Kidney glomerular epithelial cell (primary cell): ENCODE results near the gene CAMK2B.

ENCODE experiments used
- DNase-seq: peaks from one replicate; lab custom pipeline; 2025; lab: John Stamatoyannopoulos, UW

CAMK2B gene

DNA sequence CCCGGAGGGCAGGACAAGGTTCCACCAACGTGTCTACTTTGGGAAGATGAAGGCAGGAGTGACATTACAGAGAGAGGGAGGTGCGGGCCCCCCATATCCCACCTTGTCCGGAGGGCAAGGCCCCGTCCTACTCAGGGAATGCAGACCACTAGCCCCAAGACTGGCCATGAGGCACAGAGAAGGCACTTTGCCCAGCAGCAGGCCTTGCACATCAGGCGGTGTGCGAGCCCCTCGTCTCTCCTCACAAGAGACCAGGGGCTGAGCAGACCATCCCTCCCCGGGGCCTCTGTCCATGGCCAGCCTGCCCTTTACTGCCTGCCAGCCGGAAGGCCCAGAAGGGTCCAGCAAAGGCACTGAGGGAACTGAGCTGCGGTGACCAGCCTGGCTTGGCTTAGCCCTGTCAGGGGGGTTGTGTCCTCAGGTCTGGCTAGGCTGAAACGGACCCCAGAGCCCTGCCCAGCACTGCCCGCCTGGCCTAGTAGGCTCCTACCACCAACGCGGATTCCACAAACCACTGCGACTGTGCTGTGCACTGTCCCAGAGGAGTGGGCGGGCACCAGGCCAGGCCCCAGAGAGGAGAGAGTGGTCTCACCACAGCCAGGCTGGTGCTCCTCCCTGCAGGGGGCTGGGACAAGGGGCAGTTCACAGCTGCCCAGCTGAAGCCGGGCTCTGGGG, 16.7 kb downstream of the CAMK2B start:
- no peak for DNase-seq

- DNase-seq: no peak
These were observed 17.3 kb downstream of the CAMK2B start for GRCh38 chr7:44307905-44308595.

DNA sequence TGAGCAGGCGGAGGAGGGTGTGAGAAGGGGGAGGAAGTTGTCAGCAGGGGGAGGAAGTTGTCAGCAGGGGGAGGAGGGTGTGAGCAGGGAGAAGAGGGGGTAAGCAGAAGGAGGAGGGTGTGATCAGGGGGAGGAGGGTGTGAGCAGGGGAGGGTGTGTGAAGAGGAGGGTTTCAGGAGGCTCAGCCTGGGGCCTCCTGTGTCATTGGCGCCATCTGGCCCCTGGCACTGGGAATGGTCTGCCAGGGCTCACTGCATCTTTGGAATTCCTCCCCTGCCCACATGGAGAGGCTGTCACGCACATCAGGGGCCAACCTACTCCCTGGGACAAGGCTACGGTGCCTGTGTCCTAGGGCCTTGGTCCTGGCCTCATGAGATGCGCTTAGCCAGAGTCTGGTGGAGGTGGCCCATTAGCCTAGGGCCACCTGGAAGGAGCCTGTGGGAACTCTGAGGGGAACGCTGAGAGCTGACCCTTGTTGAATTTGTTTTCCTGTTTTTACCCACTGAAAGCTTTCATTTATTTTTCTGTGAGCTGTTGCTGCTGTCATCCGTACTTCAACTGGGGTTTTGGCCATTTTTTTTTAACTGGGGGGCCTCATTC, 18.0 kb downstream of the CAMK2B start:
- peak; percentile 81 for DNase-seq

DNA sequence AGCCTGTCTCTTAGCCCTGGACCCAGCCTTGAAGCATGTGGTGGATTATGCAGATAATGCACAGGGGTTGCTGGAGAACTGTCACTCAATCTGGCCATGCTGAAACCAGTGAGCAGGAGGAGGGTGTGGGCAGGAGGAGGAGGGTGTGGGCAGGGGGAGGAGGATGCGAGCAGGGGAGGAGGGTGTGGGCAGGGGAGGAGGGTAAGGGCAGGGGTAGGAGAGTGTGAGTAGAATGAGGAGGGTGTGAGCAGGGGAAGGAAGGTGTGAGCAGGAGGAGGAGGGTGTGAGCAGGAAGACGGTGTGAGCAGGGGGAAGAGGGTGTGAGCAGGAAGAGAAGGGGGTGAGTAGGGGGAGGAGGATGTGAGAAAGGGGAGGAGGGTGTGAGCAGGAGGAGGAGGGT, 18.8 kb downstream of the CAMK2B start:
- no peak for DNase-seq

GRCh38 chr7:44305564-44306507, 19.6 kb downstream of the CAMK2B start:
- DNase-seq: peak; percentile 59

DNA sequence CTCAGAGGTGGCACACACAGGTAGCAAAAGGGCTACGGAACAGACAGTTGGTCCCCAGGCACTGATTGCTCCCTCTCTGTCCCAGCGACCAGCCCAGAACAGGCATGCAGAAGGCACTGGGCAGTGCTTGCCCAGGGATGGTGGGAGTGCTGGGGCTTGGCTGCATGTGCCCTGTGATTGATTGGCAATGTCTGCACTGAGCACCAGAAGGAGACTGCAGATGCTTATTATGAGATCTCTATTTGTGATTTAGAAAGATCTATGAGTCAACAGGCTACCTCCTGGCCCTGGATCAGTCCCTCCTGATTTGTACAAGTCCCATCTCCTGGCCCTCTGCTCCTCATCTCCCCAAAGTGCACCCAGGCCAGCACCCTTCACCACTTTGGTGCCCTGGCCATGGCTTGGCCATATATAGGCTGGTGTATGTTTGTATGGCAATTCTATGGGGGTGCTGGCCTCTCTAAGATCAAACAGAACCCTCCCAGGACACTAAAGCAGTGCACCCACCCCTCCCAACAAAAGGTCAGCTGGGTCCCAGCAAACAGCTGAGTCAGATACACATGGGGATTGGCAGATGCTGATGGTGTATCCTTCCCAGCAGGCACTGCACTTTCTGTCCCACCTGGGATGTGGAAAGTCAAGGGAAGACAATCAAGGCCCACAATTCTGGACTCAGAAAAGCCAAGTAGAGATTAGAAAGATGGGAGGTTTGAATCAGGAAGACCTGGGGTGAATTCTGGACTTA, 30.9 kb downstream of the CAMK2B start:
- DNase-seq: no peak

DNA sequence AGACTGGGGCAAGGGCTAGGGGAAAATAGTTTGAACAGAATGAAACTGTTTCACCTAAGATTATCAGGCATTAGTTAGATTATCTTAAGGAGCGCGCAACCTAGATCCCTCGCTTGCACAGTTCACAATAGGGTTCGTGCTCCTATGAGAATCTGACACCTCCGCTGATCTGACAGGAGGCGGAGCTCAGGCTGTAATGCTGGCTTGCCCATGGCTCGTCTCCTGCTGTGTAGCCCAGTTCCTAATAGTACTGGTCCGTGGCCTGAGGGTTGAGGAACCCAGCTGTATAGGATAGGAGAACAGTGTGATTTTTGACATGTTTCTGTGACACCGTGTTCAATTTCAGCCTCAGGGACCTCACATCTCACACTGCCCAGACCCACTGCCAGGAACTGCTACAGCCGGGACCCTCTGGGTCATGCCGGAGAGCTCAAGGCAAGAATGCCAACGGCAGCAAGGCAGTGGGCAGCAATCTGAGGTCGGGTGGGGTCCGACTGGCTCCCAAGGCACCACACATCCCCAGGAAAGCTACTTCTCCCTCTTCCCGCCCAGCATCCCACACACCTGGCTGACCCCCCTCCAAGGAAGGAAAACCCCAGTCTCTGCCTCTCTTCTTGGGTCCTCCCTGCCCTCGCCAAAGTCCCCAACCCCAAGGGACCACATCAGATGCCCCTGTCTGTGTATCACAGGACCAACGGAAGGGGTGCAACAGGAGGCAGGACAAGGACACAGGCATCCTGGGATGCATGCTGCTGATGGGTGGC, 31.7 kb downstream of the CAMK2B start:
- DNase-seq: no peak

DNA sequence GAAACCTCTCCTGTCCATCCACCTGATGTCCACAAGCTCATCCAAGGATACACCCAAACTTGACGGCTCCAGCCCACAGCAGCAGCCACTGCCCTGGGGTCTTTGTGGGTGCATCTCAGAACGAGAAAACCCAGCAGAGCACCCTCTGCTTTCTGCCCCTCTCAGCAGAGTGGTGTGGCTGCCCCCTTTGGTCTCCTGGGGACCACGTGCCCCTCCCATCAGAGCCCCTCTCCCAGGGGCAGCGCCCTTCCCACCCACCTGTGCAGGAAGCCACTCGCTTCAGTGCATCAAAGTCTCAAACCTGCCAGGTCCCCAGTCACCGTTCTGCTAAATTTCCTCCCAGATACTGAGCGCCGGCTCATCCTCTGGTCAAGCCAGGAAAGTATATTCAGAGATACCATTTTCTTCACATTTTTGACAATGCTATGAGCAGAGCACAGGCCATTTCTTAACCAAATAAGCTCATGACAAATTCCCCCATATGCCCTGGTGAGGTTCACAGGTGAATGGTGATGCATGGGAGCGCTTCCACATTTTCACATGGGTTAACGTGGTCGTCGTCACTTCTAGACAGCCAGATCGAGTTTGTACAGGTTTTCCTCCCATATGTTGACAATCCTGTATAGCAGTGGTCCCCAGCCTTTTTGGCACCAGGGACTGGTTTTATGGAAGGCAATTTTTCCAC, 32.4 kb downstream of the CAMK2B start:
- no peak for DNase-seq

GRCh38 chr7:44292420-44292817, 33.0 kb downstream of the CAMK2B start:
- DNase-seq: no peak

GRCh38 chr7:44291733-44292419, 33.5 kb downstream of the CAMK2B start:
- no peak for DNase-seq

GRCh38 chr7:44291066-44291732, 34.2 kb downstream of the CAMK2B start:
- DNase-seq: no peak

- no peak for DNase-seq
These were observed 35.2 kb downstream of the CAMK2B start for GRCh38 chr7:44290252-44290620.

GRCh38 chr7:44289341-44290251, 35.8 kb downstream of the CAMK2B start:
- DNase-seq: no peak

DNA sequence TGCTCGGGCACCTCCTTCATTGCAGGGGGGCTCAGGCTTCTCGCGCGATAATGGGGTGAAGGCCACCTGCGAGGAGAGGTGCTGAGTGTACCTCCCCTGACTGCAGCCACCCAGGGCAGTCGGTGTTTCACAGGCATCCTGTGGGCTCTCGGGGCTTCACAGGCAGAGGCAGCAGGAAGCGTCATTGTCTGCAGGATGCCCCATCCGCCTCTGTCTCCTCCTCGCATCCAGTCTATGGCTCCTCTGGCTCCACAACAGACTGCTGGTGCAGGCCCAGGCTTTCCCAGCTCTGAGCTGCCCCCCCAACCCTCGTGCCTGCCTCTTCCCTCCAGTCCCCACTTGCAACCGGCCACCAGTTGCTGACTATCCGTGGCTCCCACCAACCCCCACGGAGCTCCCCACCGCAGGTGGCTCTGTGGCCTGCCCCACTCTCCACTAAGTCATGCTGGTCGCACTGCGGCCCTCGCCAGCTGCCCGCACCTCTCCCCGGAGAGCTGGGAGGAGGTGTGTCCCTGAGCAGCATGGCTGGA, 36.5 kb downstream of the CAMK2B start:
- no peak for DNase-seq

GRCh38 chr7:44288381-44288685, 37.1 kb downstream of the CAMK2B start:
- DNase-seq: no peak

GRCh38 chr7:44287488-44288380, 37.7 kb downstream of the CAMK2B start:
- DNase-seq: no peak
